GM18519 (cell line): ENCODE results near the gene CKMT2.

Experiments used
- ATAC-seq: cut with Tn5 transposase; IDR thresholded peaks from one replicate; pipeline ENCODE4 v1.9.1; 2021; ENCODE audit warnings: mild to moderate bottlenecking, moderate library complexity; ENCODE audit not compliant: unreplicated experiment, low FRiP score

CKMT2 gene

DNA sequence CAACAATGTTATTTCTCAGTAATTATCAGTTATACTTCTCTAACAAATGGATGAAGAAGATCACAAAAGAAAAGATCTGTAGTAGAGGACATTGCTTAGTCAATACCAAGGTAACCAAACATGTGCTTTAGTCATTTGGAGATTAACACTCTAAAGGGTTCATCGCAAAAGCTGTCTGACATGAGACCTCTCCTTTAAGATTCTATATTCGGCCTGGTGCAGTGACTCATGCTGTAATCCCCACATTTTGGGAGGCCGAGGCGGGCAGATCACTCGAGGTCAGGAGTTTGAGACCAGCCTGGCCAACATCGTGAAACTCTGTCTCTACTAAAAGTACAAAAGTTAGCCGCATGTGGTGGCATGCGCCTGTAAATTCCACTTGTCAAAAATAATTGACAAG lies 18.3 kb upstream of the CKMT2 start:
- ATAC-seq, result no peak

- ATAC-seq, result no peak
Observed at GRCh38 chr5:81216152-81216551, 17.0 kb upstream of the CKMT2 start.

DNA sequence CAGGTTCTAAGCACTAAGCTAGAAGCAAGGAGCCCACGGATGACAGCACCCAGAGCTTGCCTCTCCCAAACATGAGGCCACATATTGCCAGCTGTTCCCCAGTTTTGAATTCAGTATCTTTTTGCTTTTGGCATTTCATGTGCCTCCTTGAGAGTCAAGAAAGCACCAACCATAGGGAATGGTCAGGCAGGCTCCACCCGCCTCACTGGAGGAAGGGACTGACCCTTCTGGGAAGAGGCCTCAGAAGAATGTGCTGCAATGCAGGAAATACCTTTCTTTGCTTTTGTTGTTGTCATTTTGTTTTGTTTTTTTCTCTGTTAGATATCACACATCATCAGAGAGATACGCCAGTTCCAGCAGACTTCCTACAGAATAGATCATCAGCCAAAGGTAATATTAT lies 13.7 kb upstream of the CKMT2 start:
- ATAC-seq, result no peak

- no peak for ATAC-seq
Observed at GRCh38 chr5:81222285-81222684, 10.8 kb upstream of the CKMT2 start.

DNA sequence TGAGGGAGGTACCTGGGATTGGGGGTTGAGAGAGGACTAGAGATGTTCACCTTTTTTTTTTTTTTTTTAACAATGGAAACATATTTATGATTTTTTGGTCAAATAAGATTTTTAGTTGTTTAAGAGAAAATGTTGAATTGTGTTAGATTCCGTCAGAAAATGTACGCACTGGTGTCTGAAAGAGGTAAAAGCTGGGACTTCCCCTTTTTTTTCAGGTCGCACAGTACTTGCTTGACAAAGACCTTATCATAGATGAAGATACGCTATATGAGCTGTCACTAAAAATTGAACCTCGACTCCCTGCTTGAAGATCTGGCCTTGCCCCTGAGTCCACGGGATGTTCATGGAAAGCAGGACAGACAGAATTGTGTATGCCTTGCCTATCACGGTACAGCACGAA lies 7.7 kb upstream of the CKMT2 start:
- no peak for ATAC-seq

GRCh38 chr5:81226286-81226685 lies 6.8 kb upstream of the CKMT2 start:
- no peak for ATAC-seq

GRCh38 chr5:81226949-81227348 lies 6.2 kb upstream of the CKMT2 start:
- no peak for ATAC-seq

- ATAC-seq, result no peak
Observed at GRCh38 chr5:81228084-81228483, 5.0 kb upstream of the CKMT2 start.

DNA sequence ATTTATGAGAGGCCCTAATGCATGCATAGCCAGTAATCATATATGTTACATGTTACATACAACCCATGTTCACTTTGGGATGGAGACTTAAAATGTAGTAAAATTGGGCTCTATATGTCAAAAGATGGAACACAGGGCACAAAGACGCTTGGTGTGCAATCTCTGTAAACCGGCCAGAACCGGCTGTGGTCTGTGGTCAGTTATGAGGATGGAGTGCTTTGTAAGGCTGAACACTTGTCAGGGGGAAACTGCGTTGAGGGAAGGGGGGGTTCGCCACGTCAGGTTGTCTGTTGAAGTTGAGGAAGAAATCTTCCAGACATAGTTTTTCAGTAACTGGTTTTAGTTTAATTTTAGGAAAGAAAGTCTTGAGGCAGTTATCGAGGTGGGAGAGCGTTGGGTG lies 2.7 kb upstream of the CKMT2 start:
- no peak for ATAC-seq

- no peak for ATAC-seq
Observed at GRCh38 chr5:81232464-81233079, 550 bp upstream of the CKMT2 start.

- no peak for ATAC-seq
Observed at GRCh38 chr5:81234299-81234698, 1.2 kb downstream of the CKMT2 start.

DNA sequence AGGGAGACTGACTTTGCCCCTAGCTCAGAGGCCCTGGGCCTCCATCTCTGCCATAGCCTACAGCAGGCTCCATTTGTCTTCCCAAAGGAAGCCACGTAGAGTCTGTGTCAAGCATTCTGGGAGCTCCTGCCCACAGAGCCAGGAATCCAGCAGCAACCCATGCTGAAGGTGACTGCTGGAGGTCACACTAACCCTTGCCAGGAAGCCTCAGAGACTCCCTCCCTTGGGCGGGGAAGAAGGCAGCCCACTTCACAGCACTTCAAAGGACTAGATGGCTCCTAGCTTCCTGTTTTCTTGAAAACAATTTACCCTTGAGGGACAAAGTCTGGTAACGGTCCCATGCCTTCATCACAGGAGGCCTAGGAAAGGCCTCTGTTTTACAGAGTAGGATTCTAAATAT lies 1.7 kb downstream of the CKMT2 start:
- no peak for ATAC-seq

DNA sequence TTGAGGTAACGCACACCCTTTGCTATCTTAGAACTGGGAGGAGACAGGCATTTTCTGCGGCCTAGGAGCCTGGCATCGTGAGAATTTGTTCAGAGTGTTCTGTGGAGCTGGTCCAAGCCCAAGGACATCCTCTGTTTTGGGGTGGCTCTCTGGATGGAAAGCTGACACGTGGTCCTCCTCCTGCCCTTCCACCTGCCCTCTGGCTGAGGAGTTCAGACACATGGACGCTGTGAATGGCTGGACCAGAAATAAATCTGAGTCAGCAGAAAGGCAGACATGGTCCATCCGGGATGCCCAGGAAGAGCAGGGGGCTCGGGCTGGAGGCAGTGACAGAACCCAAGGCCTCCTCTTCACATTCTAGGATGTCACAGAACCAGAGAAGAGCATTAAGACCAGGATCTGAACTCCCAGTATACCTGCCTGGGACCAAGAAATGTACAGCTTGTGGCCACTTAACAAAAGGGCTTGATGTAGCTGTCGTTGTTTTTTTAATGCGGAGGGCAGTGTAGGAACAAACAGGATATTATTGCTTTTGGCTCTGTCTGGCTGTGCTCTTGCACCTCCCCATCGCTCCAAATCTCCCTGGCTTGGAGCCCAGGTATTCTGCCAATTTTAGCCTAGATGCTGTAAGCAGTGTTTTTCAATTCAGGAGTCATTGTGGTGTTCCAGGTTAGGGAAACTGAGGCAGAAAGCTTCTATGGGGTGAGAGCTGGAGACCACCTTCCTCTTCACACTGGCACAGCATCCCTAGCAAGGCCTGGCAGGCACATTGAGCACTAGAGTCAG lies 2.4 kb downstream of the CKMT2 start:
- no peak for ATAC-seq

DNA sequence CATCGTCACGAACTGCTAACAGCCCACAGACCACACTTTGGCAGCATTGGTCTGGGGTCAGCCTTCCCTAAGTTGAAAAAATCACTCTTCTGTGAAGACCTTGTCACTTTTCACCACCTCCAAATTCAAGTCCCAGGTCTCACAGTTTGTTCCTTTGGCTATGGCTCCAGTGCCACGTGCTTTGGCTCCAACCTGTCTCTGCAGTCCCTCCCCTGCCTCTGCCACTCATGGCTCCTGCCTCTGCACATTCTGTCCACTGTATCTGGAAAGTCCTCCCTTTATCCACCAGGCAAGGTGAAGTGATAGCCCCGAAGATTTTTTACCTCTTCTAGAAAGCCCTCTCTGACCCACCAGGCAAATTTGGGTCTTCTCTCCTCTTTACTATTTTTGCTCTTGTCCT lies 5.3 kb downstream of the CKMT2 start:
- ATAC-seq, result no peak

DNA sequence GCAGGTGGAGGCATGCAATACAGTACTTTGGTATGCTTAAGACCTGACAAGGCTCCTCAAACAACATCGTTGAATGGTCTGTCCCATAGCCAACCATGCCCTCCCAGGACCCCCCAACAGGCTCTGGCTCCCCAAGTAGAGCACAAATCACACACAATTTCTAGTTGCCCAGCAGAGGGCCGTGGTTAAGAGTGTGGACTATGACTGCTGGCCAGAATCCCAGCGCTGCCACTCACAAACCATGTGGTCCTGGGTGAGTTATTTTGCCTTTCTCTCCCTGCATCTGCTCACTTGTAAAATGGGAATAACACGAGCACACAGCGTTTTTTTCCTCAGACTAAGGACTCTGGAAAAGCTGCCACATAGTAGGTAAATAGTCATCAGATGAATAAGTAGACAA lies 6.5 kb downstream of the CKMT2 start:
- no peak for ATAC-seq

- no peak for ATAC-seq
Observed at GRCh38 chr5:81241001-81241400, 7.9 kb downstream of the CKMT2 start.

- ATAC-seq, result no peak
Observed at GRCh38 chr5:81241961-81242648, 9.0 kb downstream of the CKMT2 start.

- no peak for ATAC-seq
Observed at GRCh38 chr5:81242906-81243436, 9.8 kb downstream of the CKMT2 start.

GRCh38 chr5:81244451-81244850 lies 11.3 kb downstream of the CKMT2 start:
- no peak for ATAC-seq

DNA sequence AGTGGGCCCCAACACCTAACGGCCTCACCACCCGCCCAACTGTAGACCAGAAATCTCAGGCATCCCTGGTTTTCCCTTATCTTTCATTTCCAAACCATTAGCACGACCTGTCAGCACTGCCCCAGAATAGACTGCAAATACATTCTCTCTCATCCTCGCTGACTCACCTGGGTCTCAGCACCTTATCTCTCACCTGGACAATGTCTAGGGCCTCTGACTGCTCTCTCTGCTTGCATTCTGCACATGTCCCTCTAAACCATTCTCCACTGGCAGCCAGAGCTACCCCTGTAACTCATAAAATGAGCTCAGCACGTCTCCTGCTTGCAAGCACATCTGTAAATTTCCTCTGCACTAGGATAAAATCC lies 12.7 kb downstream of the CKMT2 start:
- ATAC-seq, result no peak

DNA sequence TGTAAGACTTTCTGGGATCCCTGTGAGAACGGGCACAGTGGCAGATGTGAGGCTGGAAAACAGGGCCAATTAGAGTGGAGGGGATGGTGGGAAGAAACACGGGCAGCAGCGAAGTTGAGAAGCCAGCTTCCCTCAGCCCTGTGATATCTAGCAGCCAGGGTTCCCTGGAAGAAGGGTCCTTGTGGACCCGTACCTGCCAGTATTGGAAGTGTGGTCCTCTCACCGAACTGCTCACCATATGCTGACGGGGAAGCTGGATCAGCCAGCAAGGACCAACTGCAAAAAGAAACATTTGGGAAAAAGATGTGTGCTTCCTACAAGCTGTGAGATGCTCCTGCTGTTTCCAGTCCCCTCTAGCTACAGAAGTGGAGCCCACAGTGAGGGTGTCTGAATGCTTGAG lies 13.6 kb downstream of the CKMT2 start:
- no peak for ATAC-seq
